BLaER1 (cell line): Measurements from ENCODE around the gene FFAR1.

Source experiments
- H3K27ac ChIP-seq: shearing (Covaris generic); formaldehyde crosslinking; 2 replicates; pipeline ENCODE4 v1.8.1; 2022
- H3K27me3 ChIP-seq: shearing (Covaris generic); formaldehyde crosslinking; 2 replicates; pipeline ENCODE4 v1.8.1; 2022
- H3K36me3 ChIP-seq: shearing (Covaris generic); formaldehyde crosslinking; 2 replicates; pipeline ENCODE4 v1.8.1; 2022
- H3K4me1 ChIP-seq: shearing (Covaris generic); formaldehyde crosslinking; 2 replicates; pipeline ENCODE4 v1.8.1; 2022
- H3K4me2 ChIP-seq: shearing (Covaris generic); formaldehyde crosslinking; 2 replicates; pipeline ENCODE4 v1.8.1; 2022
- H3K4me3 ChIP-seq: shearing (Covaris generic); formaldehyde crosslinking; 2 replicates; pipeline ENCODE4 v1.8.1; 2022
- H3K9ac ChIP-seq: shearing (Covaris generic); formaldehyde crosslinking; 2 replicates; pipeline ENCODE4 v1.8.1; 2022
- H3K9me3 ChIP-seq: shearing (Covaris generic); formaldehyde crosslinking; 2 replicates; pipeline ENCODE4 v1.8.1; 2022
- H4K20me1 ChIP-seq: shearing (Covaris generic); formaldehyde crosslinking; 2 replicates; pipeline ENCODE4 v1.8.1; 2022
- Cebpa-rat ChIP-seq: shearing (Covaris generic); IDR thresholded peaks from 2 replicates; pipeline ENCODE4 v1.8.1; 2022

Gene FFAR1

GRCh38 chr19:35349614-35350521 lies 2.2 kb downstream of the FFAR1 start:
- Histone ChIP-seq H3K9ac (peak overlapping the region; percentile 76), H3K4me1 (peaks cover 90% of the 10 kb centered on the region), H4K20me1 (peaks cover 7% of the 10 kb centered on the region; the same call in 1 of the 2 replicates), H3K27me3 (no peaks in the 10 kb centered on the region), H3K36me3 (peaks cover 24% of the 10 kb centered on the region), H3K4me3 (no peak overlapping the region; the same call in none of the 2 replicates), H3K9me3 (no peaks in the 10 kb centered on the region), H3K4me2 (peak overlapping the region; percentile 93), H3K27ac (peak overlapping the region; percentile 88)
- no peak for TF ChIP-seq Cebpa-rat

- Histone ChIP-seq H3K27me3 (no peaks in the 10 kb centered on the region), H3K4me1 (peaks cover 90% of the 10 kb centered on the region), H3K36me3 (peaks cover 17% of the 10 kb centered on the region), H3K9me3 (no peaks in the 10 kb centered on the region), H3K27ac (peak overlapping the region; percentile 88), H4K20me1 (peaks cover 6% of the 10 kb centered on the region; the same call in 1 of the 2 replicates), H3K9ac (peak overlapping the region; percentile 76), H3K4me2 (peak overlapping the region; percentile 93), H3K4me3 (peak overlapping the region; percentile 60)
- no peak for TF ChIP-seq Cebpa-rat
Measured at GRCh38 chr19:35350591-35350990, 2.9 kb downstream of the FFAR1 start.

- Histone ChIP-seq H3K4me1 (peaks cover 89% of the 10 kb centered on the region), H3K36me3 (peaks cover 8% of the 10 kb centered on the region; the same call in 1 of the 2 replicates), H3K27me3 (no peaks in the 10 kb centered on the region), H3K9ac (peak overlapping the region; percentile 76), H3K9me3 (no peaks in the 10 kb centered on the region), H3K4me3 (peak overlapping the region; percentile 60), H3K4me2 (peak overlapping the region; percentile 93), H4K20me1 (no peaks in the 10 kb centered on the region), H3K27ac (peak overlapping the region; percentile 88)
- TF ChIP-seq Cebpa-rat = no peak
Measured at GRCh38 chr19:35351411-35352176, 3.9 kb downstream of the FFAR1 start.

GRCh38 chr19:35352177-35352447 lies 4.4 kb downstream of the FFAR1 start:
- peak overlapping the region; percentile 60 for H3K4me3 ChIP-seq
- no peak for TF ChIP-seq Cebpa-rat
- H3K27ac ChIP-seq = peak overlapping the region; percentile 88
- peak overlapping the region; percentile 76 for H3K9ac ChIP-seq
- no peaks in the 10 kb centered on the region for H3K9me3 ChIP-seq
- H3K36me3 ChIP-seq = peaks cover 8% of the 10 kb centered on the region; the same call in 1 of the 2 replicates
- H4K20me1 ChIP-seq = no peaks in the 10 kb centered on the region
- H3K4me1 ChIP-seq = peaks cover 84% of the 10 kb centered on the region
- no peaks in the 10 kb centered on the region for H3K27me3 ChIP-seq
- H3K4me2 ChIP-seq = peak overlapping the region; percentile 93

- peaks cover 8% of the 10 kb centered on the region; the same call in 1 of the 2 replicates for H3K36me3 ChIP-seq
- H4K20me1 ChIP-seq = no peaks in the 10 kb centered on the region
- no peak for TF ChIP-seq Cebpa-rat
- H3K9ac ChIP-seq = peak overlapping the region; percentile 76
- peak overlapping the region; percentile 60 for H3K4me3 ChIP-seq
- H3K27me3 ChIP-seq = no peaks in the 10 kb centered on the region
- peak overlapping the region; percentile 88 for H3K27ac ChIP-seq
- peak overlapping the region; percentile 93 for H3K4me2 ChIP-seq
- no peaks in the 10 kb centered on the region for H3K9me3 ChIP-seq
- H3K4me1 ChIP-seq = peaks cover 81% of the 10 kb centered on the region
Measured at GRCh38 chr19:35352448-35353304, 5.0 kb downstream of the FFAR1 start.

- H3K27me3 ChIP-seq = no peaks in the 10 kb centered on the region
Measured at GRCh38 chr19:35353635-35354034, 5.9 kb downstream of the FFAR1 start.

GRCh38 chr19:35354898-35355297 lies 7.2 kb downstream of the FFAR1 start:
- Histone ChIP-seq H4K20me1 (no peaks in the 10 kb centered on the region), H3K9me3 (no peaks in the 10 kb centered on the region), H3K27ac (no peak overlapping the region), H3K27me3 (no peaks in the 10 kb centered on the region), H3K4me3 (no peak overlapping the region), H3K4me2 (no peak overlapping the region), H3K4me1 (peaks cover 67% of the 10 kb centered on the region), H3K9ac (no peak overlapping the region), H3K36me3 (no peaks in the 10 kb centered on the region)
- TF ChIP-seq Cebpa-rat = no peak

More at GRCh38 chr19:35353635-35354034, 5.9 kb downstream of the FFAR1 start:
- Histone ChIP-seq H3K4me1 (peaks cover 80% of the 10 kb centered on the region), H3K27ac (no peak overlapping the region), H3K4me2 (peak overlapping the region; percentile 93), H3K4me3 (no peak overlapping the region), H3K36me3 (no peaks in the 10 kb centered on the region), H3K9me3 (no peaks in the 10 kb centered on the region), H4K20me1 (no peaks in the 10 kb centered on the region), H3K9ac (no peak overlapping the region)
- no peak for TF ChIP-seq Cebpa-rat

GRCh38 chr19:35355791-35356460 lies 8.2 kb downstream of the FFAR1 start:
- TF ChIP-seq Cebpa-rat = no peak
- Histone ChIP-seq H4K20me1 (no peaks in the 10 kb centered on the region), H3K9ac (no peak overlapping the region), H3K27me3 (no peaks in the 10 kb centered on the region), H3K4me2 (peak overlapping the region; percentile 42; the same call in 1 of the 2 replicates), H3K27ac (no peak overlapping the region), H3K36me3 (no peaks in the 10 kb centered on the region), H3K4me3 (no peak overlapping the region), H3K4me1 (peaks cover 59% of the 10 kb centered on the region), H3K9me3 (no peaks in the 10 kb centered on the region)
